Duodenal mucosa (tissue), 2 donors: Measurements from ENCODE around the gene ARMC6.
A peak's percentile ranks its signal among the peaks of the same experiment; 100 is the strongest.

Experiments
- H3K27ac ChIP-seq: one replicate; pipeline ENCODE4 v1.7.0; 2013; ENCODE audit warnings: low read depth, low read length
- H3K27me3 ChIP-seq, 2 donors: one replicate each; pipeline ENCODE4 v1.7.0; 2013; ENCODE audit warnings: low read length in 2 of 2, control low read depth in 1 of 2; ENCODE audit not compliant: insufficient read depth in 2 of 2, control insufficient read depth in 1 of 2
- H3K36me3 ChIP-seq, 2 donors: one replicate each; pipeline ENCODE4 v1.7.0; 2013; ENCODE audit warnings: low read length in 2 of 2, control low read depth in 1 of 2; ENCODE audit not compliant: insufficient read depth in 2 of 2, control insufficient read depth in 1 of 2
- H3K4me1 ChIP-seq, 2 donors: one replicate each; pipeline ENCODE4 v1.7.0; 2013; ENCODE audit warnings: low read length in 2 of 2, control low read depth in 1 of 2; ENCODE audit not compliant: insufficient read depth in 2 of 2, control insufficient read depth in 1 of 2
- H3K4me3 ChIP-seq, 2 donors: one replicate each; pipeline ENCODE4 v1.7.0; 2013; ENCODE audit warnings: low read length in 2 of 2, low read depth in 1 of 2
- H3K9ac ChIP-seq, 2 donors: one replicate each; pipeline ENCODE4 v1.7.0; 2013; ENCODE audit warnings: low read length in 2 of 2, low read depth in 1 of 2
- H3K9me3 ChIP-seq, 2 donors: one replicate each; pipeline ENCODE4 v1.7.0; 2013; ENCODE audit warnings: low read length in 2 of 2, control low read depth in 1 of 2; ENCODE audit not compliant: control insufficient read depth in 1 of 2

The ARMC6 gene

GRCh38 chr19:19068659-19069654 lies 35.6 kb downstream of the ARMC6 start:
- Histone ChIP-seq H3K4me1 (peaks cover 7 to 17% of the 10 kb centered on the region in 2 donors), H3K27me3 (no peaks in the 10 kb centered on the region), H3K4me3 (no peak overlapping the region), H3K36me3 (peaks cover 0 to 3% of the 10 kb centered on the region in 2 donors), H3K27ac (no peak overlapping the region), H3K9ac (no peak overlapping the region), H3K9me3 (no peaks in the 10 kb centered on the region)

- Histone ChIP-seq H3K4me1 (peaks cover 0 to 10% of the 10 kb centered on the region in 2 donors), H3K27me3 (no peaks in the 10 kb centered on the region), H3K4me3 (no peak overlapping the region), H3K27ac (no peak overlapping the region), H3K9me3 (no peaks in the 10 kb centered on the region), H3K36me3 (peaks cover 0 to 9% of the 10 kb centered on the region in 2 donors), H3K9ac (no peak overlapping the region)
Measured at GRCh38 chr19:19071897-19072296, 38.5 kb downstream of the ARMC6 start.

- H3K27me3 ChIP-seq: no peaks in the 10 kb centered on the region
- peaks cover 0 to 9% of the 10 kb centered on the region in 2 donors for H3K36me3 ChIP-seq
- H3K9ac ChIP-seq: no peak overlapping the region
- H3K4me3 ChIP-seq: peak overlapping the region in 1 of 2 donors; percentile 14
- peaks cover 0 to 10% of the 10 kb centered on the region in 2 donors for H3K4me1 ChIP-seq
- H3K9me3 ChIP-seq: no peaks in the 10 kb centered on the region
- H3K27ac ChIP-seq: no peak overlapping the region
Measured at GRCh38 chr19:19074196-19074882, 40.9 kb downstream of the ARMC6 start.

GRCh38 chr19:19075126-19075525 lies 41.7 kb downstream of the ARMC6 start:
- H3K9ac ChIP-seq: no peak overlapping the region
- no peaks in the 10 kb centered on the region for H3K9me3 ChIP-seq
- H3K27ac ChIP-seq: no peak overlapping the region

GRCh38 chr19:19076476-19076875 lies 43.1 kb downstream of the ARMC6 start:
- Histone ChIP-seq H3K4me3 (no peak overlapping the region), H3K4me1 (peaks cover 0 to 10% of the 10 kb centered on the region in 2 donors), H3K9me3 (no peaks in the 10 kb centered on the region), H3K36me3 (peaks cover 0 to 6% of the 10 kb centered on the region in 2 donors), H3K27me3 (no peaks in the 10 kb centered on the region), H3K27ac (no peak overlapping the region), H3K9ac (no peak overlapping the region)

More at GRCh38 chr19:19075126-19075525, 41.7 kb downstream of the ARMC6 start:
- no peaks in the 10 kb centered on the region for H3K27me3 ChIP-seq
- H3K4me1 ChIP-seq: peaks cover 0 to 10% of the 10 kb centered on the region in 2 donors
- H3K4me3 ChIP-seq: no peak overlapping the region
- peaks cover 0 to 9% of the 10 kb centered on the region in 2 donors for H3K36me3 ChIP-seq

- Histone ChIP-seq H3K9ac (no peak overlapping the region), H3K27me3 (no peaks in the 10 kb centered on the region), H3K27ac (no peak overlapping the region), H3K36me3 (peaks cover 0 to 6% of the 10 kb centered on the region in 2 donors), H3K4me1 (peaks cover 0 to 10% of the 10 kb centered on the region in 2 donors), H3K4me3 (no peak overlapping the region), H3K9me3 (no peaks in the 10 kb centered on the region)
Measured at GRCh38 chr19:19077103-19077502, 43.7 kb downstream of the ARMC6 start.

GRCh38 chr19:19078801-19079200 lies 45.4 kb downstream of the ARMC6 start:
- no peak overlapping the region for H3K9ac ChIP-seq
- no peak overlapping the region for H3K4me3 ChIP-seq
- peaks cover 0 to 10% of the 10 kb centered on the region in 2 donors for H3K4me1 ChIP-seq
- no peaks in the 10 kb centered on the region for H3K9me3 ChIP-seq
- H3K27me3 ChIP-seq: no peaks in the 10 kb centered on the region
- no peak overlapping the region for H3K27ac ChIP-seq
- peaks cover 0 to 6% of the 10 kb centered on the region in 2 donors for H3K36me3 ChIP-seq

GRCh38 chr19:19079571-19079970 lies 46.2 kb downstream of the ARMC6 start:
- H3K4me3 ChIP-seq: no peak overlapping the region
- peaks cover 0 to 6% of the 10 kb centered on the region in 2 donors for H3K36me3 ChIP-seq
- peaks cover 0 to 2% of the 10 kb centered on the region in 2 donors for H3K4me1 ChIP-seq
- H3K9me3 ChIP-seq: no peaks in the 10 kb centered on the region
- no peaks in the 10 kb centered on the region for H3K27me3 ChIP-seq
- H3K9ac ChIP-seq: no peak overlapping the region
- H3K27ac ChIP-seq: no peak overlapping the region

- no peaks in the 10 kb centered on the region for H3K27me3 ChIP-seq
- H3K9ac ChIP-seq: no peak overlapping the region
- H3K36me3 ChIP-seq: no peaks in the 10 kb centered on the region
- H3K4me3 ChIP-seq: no peak overlapping the region
- H3K4me1 ChIP-seq: no peaks in the 10 kb centered on the region
- no peaks in the 10 kb centered on the region for H3K9me3 ChIP-seq
- no peak overlapping the region for H3K27ac ChIP-seq
Measured at GRCh38 chr19:19081642-19082151, 48.3 kb downstream of the ARMC6 start.
